ENCODE results near the gene CETP.
"Not testable (repeated sequence)": the region's sequence is repeated elsewhere in the genome, so short reads cannot be mapped to it uniquely, and the experiment has no call there.

Gene CETP

DNA sequence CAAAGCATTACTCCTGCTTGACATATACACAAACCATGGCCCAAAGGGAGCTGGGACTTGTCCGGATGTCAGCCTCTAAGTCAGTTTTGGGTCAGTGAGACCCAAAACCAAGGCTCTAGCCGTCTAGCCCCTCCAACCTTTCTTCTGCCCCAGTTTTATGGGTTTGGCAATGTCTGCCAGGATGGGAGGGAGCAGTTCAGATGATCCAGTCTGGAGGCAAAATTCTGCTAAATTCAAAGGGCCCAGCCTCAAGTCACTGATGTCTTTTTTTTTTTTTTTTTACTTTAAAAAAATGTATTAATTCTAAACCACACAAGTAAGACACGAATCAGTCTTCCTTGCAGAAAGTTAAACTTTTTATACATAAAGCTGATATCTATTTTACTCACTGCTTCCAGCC, 36.2 kb downstream of the CETP start:
- no peak for DNase-seq (ENCODE audit: low spot score)

DNA sequence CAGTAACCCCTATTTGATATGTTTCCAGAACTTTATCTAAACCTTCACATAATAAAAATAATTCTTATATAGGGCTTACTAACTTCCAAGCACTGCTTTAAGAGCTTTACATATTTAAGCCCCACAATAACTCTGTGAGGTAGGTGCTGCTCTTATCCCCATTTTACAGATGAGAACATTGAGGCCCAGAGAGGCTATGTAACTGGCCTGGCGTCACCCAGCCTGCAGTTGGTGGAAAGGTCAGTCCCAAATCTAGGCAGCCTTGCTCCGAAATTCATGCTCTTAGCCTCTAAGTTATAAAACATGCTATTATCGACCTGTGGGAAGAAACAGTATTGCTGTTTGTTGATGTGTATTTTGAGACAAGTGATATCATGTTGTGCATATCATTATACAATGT, 36.6 kb downstream of the CETP start:
- DNase-seq (ENCODE audit: low spot score): no peak

DNA sequence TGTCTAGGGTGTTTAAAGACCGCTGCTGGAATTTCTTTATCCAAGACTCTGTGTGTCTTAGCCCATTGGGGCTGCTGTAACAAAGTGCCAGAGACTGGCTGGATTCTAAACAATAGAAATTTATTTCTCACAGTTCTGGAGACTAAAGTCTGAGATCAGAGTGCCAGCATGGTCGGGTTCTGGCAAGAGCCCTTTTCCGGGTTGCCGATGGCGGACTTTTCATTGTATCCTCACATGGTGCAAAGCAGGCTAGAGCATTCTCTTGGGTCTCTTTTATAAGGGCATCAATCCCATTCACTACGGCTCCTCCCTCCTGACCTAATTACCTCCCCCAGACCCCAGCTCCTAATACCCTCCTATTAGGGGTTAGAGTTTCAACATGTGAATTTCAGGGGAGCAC, 37.1 kb downstream of the CETP start:
- DNase-seq (ENCODE audit: low spot score): no peak

DNA sequence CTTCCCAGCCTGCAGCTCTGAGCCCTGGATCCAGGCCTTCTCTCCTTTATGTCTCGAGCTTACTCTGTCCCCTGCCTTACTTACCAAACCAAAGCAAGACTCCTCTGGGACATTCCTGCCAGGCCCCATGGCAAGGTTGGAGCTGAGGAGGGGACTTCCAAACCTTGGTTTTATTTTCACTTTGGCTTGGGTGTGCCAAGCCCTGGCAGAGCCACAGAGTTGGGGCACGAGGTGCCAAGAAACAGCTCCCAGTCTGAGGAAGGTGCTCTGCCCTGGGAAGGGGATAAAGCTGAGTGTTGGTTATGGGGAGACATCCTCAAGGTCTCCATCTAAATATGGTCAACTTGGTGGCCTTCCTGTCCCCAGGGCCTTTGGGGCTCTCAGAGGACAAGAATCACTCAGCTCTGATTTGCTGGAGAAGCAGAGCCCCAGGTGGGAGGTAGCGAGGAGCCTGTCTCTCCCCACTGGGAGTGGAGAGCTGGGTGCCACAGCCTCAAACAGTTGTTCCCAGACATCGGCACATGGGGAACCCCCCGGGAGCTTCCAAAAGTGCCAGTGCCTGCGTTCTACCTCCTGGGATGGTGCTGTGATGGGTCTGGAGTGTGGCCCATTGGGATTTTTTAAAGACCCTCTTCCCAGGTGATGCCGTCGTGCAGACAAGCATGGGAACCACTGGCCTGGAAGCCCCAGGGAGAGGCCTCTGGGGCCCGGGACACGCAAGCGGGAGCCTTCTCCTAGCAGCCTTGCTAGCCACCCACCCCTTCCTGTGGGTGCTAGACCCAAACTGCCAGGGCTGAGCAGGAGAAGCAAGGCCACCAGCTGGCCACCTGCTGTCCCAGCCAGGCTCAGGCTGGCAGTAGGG, 37.9 kb downstream of the CETP start:
- no peak for DNase-seq (ENCODE audit: low spot score)

DNA sequence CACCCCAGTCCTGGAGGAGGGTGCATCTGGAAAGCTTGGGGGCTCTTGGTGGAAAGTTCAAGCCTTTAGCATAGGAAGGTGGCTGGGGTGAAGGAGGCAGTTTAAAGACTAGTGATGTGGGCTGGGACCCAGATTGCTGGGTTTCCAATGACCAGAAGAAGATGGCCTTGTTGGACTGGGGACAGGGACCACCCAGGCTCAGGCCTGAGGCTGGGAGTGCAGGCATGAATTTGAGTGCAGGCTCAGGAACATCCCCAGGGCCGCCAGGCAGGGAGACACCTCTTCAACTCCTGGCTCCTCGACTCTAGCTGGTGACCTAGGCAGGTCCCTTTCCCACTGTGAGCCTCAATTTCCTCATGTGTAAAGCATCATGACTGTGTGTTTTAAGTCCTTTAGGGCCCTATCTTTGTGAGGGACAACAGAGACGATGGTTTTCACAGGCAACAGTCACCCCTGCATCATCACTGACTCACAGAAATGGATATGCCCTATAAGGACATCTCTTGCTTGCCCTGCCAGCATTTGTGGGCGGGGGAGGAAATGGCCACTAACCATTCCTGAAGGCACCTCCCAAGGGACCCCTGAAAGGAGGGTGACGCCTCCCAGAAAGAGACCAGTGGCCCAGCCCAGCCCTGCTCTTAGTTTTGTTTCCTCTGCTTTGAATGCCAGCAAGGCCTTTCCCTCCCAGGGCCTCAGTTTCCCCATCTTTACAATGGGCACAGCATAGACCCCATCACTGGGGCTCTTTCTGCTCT, 38.7 kb downstream of the CETP start:
- peak; percentile 92 for DNase-seq (ENCODE audit: low spot score)

DNA sequence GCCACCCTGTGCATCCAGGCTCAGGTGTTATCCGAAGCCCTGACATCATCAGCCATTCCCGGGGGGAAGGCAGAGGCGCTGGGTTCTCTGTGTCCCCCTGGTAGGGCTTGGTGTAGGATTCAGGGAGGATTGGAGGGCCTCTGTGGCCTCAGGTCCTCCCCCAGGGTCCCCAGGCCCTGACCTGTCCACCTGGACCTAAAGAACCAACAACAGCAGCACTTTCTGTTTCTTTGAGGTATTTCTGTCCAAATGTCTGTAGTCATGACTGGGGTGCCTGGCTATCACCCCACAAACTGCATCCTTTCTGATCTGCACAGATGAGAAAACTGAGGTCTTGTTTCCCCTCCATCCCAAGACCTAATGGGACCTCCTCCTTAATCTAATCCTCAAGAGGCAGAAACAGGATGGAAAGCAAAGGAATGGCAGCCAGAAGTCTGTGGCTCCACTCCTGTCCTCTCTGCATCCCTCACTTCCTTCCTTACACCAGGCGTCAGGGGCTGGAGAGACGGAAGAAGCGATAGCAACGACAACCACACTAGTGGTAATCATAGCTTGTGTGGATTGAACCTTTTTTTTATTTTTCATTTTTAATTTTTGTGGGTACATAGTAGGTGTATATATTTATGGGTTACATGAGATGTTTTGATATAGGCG, 39.4 kb downstream of the CETP start:
- no peak for DNase-seq (ENCODE audit: low spot score)

DNA sequence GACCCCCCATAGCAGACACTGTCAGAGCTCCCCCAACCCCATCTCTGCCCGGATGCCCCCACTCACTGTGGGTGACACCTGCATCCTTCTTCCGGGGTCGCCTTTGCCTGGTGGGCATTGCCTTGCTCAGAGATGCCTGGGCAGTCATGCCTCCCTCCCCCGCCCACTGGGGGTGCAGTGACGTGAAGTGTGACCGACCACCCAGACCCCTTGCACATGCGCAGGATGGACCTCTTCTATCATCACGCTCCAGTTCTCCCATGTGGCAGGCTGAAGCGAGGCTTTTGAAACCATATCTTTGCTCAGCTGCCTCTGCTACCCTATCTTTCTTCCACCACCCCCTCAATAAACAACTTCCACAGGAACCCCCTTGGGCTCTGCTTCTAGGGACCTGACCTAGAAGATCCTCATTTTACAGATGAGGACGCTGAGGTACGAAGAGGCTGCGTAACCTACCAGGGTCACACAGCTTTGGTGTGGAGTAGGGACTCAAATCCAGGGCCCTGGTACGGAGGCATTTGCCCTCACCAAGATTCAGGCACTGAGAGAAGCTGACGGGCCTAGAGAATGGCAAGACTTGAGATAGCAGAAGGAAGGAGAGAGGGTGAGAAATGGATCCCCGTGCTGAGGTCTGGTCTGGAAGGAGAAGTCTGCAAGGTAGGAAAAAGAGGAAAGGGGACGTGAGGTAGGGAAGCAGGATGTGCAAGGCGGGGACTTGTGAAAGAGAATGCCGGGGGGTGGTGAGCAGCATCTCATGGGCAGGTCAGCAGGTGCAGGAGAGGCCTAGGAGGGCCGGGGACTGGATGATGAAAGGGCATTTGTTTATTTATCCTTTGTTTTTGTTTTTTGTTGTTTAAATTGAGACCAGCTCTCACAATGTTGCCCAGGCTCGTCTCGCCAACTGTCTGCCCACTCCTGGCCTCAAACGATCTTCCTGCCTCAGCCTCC, 42.0 kb downstream of the CETP start:
- DNase-seq (ENCODE audit: low spot score): no peak

DNA sequence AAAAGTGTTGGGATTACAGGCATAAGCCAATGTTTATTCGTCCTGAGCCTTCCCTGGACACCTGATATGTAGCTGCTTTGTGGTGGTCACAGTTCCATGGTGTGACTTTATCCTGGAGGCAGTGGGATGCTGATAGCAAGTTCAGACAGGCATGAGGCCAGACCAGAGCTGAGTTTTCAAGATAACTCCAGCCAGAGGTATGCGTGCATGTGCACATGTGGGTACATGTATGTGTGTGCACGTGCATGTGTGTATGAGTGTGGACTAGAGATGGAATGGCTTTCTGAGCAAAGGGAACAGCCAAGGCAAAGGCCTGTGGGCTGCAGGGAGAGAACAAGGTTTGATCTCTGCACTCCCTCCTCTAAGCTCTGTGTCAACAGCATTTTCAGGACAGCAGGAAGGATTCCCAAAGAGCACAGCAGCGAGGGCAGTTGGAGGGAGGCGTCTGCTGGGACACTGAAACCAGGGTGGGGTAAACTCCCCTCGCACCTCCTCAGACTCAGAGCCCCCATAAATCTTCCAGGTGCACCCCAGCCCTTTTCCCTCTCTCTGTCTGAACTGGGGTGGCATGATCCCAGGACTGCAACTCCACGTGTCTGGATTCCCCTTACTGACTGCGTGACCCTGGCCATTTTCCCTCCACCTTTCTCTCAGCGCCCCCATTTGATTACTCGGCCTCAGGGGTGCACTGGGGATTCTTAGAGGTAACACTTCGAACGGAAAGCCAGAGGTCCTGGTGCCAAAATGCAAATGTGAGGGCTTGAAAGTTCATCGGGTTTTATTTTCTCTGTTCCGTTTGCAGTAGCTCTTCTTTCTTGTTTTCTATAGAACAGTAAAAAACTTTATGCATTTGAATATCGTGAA, 42.9 kb downstream of the CETP start:
- no peak for DNase-seq (ENCODE audit: low spot score)

DNA sequence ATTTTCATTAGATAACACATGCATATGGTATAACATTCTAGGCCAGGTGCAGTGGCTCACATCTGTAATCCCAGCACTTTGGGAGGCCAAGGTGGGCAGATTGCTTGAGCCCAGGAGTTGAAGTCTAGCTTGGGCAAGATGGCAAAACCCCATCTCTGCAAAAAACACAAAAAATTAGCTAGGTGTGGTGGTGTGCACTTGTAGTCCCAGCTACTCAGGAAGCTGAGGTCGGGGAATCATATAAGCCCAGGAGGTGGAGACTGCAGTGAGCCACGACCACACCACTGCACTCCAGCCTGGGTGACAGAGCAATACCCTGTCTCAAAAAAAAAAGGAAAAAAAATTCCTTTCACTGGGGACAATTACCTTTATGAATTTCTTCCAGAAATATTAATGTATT, 43.8 kb downstream of the CETP start:
- DNase-seq (ENCODE audit: low spot score): not testable (repeated sequence)

DNA sequence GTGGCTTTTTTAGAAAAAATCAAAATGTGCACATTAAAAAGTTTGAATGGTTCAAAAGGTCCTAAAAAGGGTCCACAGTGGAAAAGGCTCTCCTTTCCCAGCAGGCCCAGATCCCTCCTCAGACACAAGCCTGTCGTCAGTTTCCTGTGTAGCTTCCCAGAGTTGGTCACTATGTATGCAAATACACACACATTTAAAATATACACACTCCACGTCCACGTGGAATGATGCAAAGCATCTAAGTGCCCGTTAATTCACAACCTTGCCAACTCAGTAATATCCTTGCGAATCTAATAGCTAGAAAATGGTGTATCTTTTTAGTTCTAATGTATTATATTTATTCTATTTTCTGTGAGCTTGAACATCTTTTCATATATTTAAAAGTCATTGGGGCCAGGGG, 45.3 kb downstream of the CETP start:
- DNase-seq (ENCODE audit: low spot score): no peak

DNA sequence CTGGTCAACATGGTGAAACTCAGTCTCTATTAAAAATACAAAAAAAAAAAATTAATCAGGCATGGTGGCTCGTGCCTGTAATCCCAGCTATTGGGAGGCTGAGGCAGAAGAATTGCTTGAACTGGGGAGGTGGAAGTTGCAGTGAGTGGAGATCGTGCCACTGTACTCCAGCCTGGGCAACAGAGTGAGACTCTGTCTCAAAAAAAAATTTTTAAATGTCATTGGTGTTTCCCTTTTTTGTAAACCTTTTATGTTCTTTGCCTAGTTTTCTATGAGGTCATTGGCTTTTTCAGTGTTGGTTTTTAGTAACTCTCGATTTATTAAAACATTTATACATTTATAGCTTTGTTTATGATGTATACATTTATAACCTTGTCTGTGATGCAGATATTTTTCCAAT, 45.8 kb downstream of the CETP start:
- no peak for DNase-seq (ENCODE audit: low spot score)

DNA sequence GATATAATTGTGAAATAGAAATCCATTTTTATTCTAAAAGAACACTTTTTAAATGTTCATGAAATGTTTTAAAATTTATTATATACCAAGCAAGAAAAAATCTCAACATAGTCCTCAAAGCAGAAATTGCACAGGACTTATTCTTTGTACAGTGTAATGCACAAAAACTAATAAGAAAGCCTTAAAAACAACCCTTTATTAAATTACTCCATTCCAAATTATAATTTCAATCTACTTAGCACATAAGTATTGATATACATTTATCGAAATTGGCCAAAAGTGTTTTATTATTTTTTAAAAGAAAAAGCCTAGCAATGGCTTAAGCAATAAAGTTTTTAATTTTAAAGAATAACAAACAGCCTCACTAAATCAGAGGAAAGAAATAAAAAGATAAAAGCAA, 46.7 kb downstream of the CETP start:
- DNase-seq (ENCODE audit: low spot score): no peak

DNA sequence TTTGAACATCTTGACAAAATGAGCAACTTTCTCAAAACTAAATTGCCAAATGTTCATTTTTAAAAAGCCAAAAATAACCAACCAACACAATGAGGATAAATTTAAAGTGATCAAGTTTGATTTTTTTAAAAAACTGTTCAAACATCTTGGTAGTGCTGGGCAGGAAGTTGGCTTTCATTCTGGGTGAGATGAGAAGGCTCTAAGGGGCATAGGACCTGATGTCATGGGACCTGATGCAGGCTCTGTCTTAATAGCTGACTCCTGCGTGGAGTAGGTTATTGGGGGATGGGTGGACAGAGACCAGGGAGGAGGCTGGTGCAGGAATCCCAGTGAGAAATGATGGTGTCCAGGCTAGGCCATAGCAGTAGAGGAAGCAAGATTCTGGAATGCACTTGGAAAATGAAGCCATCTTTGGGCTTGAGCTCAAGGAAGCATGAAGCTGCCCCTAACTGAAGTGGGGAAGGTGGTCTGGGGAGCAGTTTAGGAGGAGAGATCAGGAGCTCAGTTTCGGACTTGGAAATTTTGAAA, 48.0 kb downstream of the CETP start:
- DNase-seq (ENCODE audit: low spot score): no peak

DNA sequence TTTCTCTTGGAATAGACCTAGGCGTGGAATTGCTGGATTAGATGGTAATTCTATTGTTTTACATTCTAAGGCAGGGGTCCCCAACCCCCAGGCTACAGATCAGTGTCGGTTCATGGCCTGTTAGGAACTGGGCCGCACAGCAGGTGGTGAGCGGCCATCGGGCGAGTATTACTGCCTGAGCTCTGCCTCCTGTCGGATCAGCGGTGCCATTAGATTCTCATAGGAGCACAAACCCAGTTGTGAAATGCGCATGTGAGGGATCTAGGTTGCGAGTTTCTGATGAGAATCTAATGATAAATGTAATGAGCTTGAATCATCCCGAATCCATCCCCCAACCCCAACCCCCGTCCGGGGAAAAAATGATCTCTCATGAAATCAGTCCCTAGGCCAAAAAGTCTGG, 50.6 kb downstream of the CETP start:
- no peak for DNase-seq (ENCODE audit: low spot score)

DNA sequence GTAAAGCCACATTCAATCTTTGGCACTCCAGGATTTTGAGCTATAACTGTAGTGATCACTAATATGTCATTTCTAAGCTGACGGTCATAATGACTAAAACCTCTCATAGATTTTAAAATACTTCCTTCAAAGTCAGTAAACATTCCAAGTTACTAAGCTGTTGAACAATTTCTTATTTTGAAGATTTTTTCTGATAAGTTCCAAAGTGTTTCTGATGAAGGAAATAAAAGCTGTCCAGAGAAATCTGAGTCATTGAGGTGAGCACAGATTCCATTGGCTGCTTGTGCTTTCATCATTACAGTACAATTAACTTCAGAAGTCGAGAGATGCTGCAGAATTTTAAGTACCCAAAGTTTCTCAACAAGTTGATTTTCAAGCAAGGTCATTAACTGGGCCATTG, 51.5 kb downstream of the CETP start:
- DNase-seq (ENCODE audit: low spot score): no peak

DNA sequence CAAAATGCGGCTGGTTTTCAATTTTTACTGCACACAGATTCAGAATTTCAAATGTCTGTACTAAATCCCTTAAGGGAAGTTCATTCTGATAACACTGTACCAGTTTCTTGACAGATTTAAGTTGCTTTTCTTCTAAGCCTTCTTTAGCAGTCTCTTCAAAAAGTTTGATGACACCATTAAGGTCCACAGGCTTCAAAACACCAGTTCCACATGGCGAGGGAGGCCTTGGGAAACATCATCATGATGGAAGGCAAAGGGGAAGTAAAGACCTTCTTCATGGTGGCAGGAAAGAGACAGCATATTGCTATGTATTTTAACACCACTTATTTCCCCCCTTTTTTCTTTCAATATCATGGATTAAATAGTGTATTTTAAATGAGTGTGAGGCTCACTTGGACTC, 52.2 kb downstream of the CETP start:
- DNase-seq (ENCODE audit: low spot score): no peak

DNA sequence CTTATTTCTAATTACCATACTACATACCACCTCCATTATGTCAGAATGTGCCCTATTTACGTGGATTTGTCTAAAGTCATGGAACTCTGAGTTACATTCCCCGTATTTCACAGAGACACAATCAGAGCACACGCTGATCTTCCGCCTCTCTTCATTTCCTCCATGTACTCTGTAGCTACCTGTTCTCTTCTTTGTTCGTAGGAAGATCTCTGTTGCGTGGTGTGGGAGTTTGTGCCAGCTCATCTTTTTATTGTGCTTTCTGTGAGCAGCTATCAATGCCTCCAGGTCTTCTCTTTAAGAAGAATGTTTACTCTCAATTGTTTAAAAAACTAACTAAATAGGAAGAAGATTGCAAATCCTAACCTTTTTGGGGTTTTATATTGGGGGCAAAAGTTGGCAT, 54.6 kb downstream of the CETP start:
- no peak for DNase-seq (ENCODE audit: low spot score)

DNA sequence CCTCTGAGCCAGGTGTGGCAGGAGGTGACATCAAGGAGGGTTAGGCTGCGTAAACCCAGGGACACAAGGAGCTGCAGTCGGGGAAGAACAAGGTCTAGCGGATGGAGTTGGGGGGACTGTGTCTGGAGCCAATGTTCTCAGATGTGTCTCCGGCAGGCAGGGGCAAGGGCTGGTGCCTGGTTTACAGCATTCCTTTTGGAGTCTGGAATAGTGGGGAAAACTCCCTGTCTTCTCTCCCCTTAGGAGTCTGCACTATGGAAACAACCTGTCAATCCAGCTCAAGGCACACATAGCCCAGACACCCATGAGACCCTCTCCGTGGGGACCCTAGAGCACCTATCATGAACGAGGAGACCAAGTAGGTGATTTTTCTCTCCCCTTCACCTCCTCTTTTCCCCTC, 55.1 kb downstream of the CETP start:
- no peak for DNase-seq (ENCODE audit: low spot score)

DNA sequence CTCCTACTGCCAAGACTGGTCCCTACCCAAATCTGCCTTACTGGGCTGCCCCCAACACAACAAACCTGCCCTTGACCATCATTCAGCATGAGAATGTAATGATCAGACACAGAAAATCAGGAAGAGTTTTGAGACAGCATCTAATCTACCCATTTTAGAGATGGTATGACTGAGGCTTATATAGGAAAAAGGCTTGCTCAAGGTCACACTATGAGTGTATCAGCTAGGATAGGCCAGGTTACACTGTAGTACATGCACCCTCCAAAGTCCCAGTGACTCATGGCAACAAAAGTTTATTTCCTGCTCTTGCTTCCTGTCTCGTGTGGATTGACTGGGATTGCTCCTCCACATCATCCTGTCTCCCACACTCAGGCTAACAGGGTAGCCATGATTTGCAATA, 55.5 kb downstream of the CETP start:
- DNase-seq (ENCODE audit: low spot score): no peak

DNA sequence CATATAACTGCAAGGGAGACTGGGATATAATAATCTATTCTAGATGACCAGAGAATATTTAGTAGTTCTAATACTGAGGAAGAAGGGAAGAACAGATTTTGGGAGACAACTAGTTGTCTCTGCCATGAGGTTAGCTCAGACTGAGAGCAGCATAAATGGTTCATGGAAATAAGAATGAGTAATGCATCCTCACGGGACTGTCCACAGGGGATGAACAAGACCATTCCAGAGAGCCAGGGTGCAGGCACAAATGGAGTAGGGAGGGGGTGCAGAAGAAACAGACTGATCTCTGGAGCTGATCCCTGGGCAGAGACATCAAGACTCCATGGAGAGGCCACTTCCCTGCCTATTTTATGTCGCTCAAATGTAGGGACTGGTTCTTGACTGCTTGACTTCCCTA, 58.0 kb downstream of the CETP start:
- DNase-seq (ENCODE audit: low spot score): no peak

DNA sequence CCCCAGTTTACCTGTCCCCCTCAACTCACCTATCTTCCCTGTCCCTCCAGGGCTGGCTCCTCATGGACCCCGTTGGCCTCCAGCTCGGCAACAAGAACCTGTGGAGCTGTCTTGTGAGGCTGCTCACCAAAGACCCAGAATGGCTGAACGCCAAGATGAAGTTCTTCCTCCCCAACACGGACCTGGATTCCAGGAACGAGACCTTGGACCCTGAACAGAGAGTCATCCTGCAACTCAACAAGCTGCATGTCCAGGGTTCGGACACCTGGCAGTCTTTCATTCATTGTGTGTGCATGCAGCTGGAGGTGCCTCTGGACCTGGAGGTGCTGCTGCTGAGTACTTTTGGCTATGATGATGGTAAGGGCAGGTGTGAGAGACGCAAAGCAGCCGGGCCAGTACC, 58.9 kb downstream of the CETP start:
- DNase-seq (ENCODE audit: low spot score): no peak
